Measurements from ENCODE around the gene PRX. TPM values are rescaled to one million over a fixed set of nuclear protein-coding genes. Genes with fewer than 3 reads are reported as not detected.

PRX gene
- total and polyA plus RNA-seq, 2 of the 13 experiments (the other 11 are each of a cell fraction or from before 2014, with no cell fraction given), result 0.66 TPM

DNA sequence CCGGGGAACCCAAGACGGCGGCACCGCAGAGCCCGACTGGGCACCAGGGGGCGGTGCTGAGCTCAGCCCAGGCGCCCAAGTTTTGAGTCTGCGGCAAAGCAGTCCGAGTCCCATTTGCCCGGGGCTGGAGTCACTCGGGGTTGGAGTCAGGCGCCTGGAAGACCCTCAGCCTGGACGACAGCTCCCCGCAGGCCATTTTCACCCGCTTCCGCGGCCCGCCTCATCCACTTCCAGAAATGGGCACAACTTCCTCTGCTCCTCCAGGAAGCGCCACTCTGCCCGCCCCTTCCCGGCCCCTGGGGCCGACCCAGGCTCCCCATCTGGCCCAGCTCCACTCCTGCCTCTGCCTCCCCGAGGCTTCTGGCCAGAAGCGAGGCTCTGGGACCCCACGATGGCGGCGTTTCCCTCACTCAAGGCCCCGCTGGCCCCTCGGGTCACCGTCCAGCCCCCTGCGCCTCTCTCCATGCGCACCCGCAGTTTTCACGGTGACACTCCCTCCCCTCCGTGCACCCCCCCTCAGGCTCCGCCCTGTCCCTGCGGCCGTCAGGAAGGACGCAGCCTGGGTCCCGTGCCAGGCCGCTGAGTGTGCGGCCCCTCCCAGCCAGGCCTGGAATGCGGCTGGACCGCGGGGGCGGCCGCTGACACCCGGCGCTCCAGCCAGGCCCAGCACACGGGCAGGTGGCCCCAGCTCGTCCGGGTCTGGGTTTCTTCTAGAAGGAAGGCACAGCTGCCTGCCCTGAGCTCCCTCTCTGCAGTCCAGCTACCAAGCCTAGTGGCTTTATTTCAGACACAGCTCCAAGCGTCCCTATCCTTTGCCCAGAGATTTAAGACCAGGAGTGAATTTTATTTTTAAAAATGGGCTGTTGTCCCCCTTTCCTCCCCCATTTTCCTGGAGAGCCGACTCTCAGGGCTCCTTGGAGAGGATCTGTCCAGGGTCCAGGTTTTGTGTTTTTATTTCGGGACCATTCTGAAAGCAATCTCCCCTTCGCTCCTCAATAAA is 7.9 kb upstream of the PRX start (continued):
- TF ChIP-seq ZMYM3 (CRISPR knock-in tag; IDR thresholded peaks at IDR 0.05) (peak; percentile 73), HOXA5 (CRISPR knock-in tag; IDR thresholded peaks at IDR 0.05) (peak; percentile 86), GABPB1 (CRISPR knock-in tag; IDR thresholded peaks at IDR 0.05) (peak; percentile 84), SMAD1 (CRISPR knock-in tag; IDR thresholded peaks at IDR 0.05; ENCODE audit: borderline replicate concordance, low read depth) (peak; percentile 70; the same call in 1 of the 2 replicates), PPARG (CRISPR knock-in tag; conservative IDR thresholded peaks at IDR 0.05) (no peak; the same call in 1 of the 2 replicates), ZBTB39 (CRISPR knock-in tag; IDR thresholded peaks at IDR 0.05) (no peak), KLF13 (CRISPR knock-in tag; IDR thresholded peaks at IDR 0.05) (no peak), NKX3-1 (CRISPR knock-in tag; IDR thresholded peaks at IDR 0.05) (0 out of 2 replicates have a peak, but pooled peaks have one; percentile 60), SP1 (IDR thresholded peaks at IDR 0.05) (no peak), SP1 (CRISPR knock-in tag; IDR thresholded peaks at IDR 0.05) (peak; percentile 72; the same call in 1 of the 2 replicates), PLRG1 (conservative IDR thresholded peaks at IDR 0.05) (no peak), IKZF5 (CRISPR knock-in tag; IDR thresholded peaks at IDR 0.05) (peak; percentile 76), ZNF501 (CRISPR knock-in tag; IDR thresholded peaks at IDR 0.05) (peak; percentile 53; the same call in 1 of the 2 replicates), ZNF441 (CRISPR knock-in tag; IDR thresholded peaks at IDR 0.05; ENCODE audit: borderline replicate concordance) (peak; percentile 48; the same call in 1 of the 2 replicates), DMAP1 (CRISPR knock-in tag; IDR thresholded peaks at IDR 0.05) (peak; percentile 65; the same call in 1 of the 2 replicates), STAG1 (CRISPR knock-in tag; IDR thresholded peaks at IDR 0.05) (peak; percentile 51), YEATS2 (CRISPR knock-in tag; IDR thresholded peaks at IDR 0.05; ENCODE audit: borderline replicate concordance) (peak; percentile 70; the same call in 1 of the 2 replicates), ISL2 (CRISPR knock-in tag; IDR thresholded peaks at IDR 0.05) (peak; percentile 75)
- TF ChIP-seq, protein P1, sequence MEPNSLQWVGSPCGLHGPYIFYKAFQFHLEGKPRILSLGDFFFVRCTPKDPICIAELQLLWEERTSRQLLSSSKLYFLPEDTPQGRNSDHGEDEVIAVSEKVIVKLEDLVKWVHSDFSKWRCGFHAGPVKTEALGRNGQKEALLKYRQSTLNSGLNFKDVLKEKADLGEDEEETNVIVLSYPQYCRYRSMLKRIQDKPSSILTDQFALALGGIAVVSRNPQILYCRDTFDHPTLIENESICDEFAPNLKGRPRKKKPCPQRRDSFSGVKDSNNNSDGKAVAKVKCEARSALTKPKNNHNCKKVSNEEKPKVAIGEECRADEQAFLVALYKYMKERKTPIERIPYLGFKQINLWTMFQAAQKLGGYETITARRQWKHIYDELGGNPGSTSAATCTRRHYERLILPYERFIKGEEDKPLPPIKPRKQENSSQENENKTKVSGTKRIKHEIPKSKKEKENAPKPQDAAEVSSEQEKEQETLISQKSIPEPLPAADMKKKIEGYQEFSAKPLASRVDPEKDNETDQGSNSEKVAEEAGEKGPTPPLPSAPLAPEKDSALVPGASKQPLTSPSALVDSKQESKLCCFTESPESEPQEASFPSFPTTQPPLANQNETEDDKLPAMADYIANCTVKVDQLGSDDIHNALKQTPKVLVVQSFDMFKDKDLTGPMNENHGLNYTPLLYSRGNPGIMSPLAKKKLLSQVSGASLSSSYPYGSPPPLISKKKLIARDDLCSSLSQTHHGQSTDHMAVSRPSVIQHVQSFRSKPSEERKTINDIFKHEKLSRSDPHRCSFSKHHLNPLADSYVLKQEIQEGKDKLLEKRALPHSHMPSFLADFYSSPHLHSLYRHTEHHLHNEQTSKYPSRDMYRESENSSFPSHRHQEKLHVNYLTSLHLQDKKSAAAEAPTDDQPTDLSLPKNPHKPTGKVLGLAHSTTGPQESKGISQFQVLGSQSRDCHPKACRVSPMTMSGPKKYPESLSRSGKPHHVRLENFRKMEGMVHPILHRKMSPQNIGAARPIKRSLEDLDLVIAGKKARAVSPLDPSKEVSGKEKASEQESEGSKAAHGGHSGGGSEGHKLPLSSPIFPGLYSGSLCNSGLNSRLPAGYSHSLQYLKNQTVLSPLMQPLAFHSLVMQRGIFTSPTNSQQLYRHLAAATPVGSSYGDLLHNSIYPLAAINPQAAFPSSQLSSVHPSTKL (CRISPR knock-in tag; IDR thresholded peaks at IDR 0.05), result peak; percentile 81
- TF ChIP-seq, protein P2, sequence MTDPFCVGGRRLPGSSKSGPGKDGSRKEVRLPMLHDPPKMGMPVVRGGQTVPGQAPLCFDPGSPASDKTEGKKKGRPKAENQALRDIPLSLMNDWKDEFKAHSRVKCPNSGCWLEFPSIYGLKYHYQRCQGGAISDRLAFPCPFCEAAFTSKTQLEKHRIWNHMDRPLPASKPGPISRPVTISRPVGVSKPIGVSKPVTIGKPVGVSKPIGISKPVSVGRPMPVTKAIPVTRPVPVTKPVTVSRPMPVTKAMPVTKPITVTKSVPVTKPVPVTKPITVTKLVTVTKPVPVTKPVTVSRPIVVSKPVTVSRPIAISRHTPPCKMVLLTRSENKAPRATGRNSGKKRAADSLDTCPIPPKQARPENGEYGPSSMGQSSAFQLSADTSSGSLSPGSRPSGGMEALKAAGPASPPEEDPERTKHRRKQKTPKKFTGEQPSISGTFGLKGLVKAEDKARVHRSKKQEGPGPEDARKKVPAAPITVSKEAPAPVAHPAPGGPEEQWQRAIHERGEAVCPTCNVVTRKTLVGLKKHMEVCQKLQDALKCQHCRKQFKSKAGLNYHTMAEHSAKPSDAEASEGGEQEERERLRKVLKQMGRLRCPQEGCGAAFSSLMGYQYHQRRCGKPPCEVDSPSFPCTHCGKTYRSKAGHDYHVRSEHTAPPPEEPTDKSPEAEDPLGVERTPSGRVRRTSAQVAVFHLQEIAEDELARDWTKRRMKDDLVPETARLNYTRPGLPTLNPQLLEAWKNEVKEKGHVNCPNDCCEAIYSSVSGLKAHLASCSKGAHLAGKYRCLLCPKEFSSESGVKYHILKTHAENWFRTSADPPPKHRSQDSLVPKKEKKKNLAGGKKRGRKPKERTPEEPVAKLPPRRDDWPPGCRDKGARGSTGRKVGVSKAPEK (CRISPR knock-in tag; IDR thresholded peaks at IDR 0.05; ENCODE audit: borderline replicate concordance), result no peak

Measured in HepG2 (cell line).